ENCODE measurements around the gene SPAG6.

DNA sequence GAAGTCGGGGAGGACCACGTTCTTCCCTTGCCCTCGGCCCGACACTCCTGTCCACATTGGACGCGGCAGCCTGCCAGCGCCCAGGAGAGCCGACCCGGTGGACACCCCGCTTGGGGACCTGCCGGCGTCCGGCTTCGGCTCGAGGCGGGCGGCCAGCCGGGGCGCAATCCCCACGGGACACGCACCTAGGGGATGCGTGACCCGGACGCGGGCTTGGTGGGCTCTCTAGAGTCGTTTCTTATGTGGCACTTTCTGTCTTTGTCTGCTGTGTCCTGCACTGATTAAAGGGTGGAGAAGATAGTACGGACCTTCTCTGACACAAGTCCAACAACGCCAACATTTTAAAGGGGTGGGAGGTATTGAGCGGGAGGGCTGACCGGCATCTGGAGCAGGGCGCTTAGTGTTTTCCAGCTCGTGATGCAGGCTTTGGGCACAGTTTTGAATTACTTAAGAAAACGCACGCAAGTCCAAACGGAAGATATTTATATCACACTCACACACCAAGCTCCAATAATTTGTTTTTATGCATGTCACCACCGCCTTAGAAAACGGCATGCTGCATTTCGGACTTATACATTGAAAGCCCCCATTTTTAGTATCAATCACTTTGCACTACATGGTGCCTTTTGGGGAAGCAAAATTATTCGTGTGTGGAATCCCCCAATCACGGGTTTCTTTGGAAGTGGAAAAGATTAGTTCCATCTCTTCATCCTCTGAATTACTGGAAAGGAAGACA is 3.9 kb upstream of the SPAG6 start:
- TF ChIP-seq, protein P1, sequence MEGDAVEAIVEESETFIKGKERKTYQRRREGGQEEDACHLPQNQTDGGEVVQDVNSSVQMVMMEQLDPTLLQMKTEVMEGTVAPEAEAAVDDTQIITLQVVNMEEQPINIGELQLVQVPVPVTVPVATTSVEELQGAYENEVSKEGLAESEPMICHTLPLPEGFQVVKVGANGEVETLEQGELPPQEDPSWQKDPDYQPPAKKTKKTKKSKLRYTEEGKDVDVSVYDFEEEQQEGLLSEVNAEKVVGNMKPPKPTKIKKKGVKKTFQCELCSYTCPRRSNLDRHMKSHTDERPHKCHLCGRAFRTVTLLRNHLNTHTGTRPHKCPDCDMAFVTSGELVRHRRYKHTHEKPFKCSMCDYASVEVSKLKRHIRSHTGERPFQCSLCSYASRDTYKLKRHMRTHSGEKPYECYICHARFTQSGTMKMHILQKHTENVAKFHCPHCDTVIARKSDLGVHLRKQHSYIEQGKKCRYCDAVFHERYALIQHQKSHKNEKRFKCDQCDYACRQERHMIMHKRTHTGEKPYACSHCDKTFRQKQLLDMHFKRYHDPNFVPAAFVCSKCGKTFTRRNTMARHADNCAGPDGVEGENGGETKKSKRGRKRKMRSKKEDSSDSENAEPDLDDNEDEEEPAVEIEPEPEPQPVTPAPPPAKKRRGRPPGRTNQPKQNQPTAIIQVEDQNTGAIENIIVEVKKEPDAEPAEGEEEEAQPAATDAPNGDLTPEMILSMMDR (IDR thresholded peaks at IDR 0.05 in 8 of 11, conservative IDR thresholded peaks at IDR 0.05 in 3 of 11): no peak
- TF ChIP-seq POLR2A (IDR thresholded peaks at IDR 0.05): no peak

Data from spleen (tissue), 7 donors.